ENCODE measurements around the gene SSBP3.

The SSBP3 gene

DNA sequence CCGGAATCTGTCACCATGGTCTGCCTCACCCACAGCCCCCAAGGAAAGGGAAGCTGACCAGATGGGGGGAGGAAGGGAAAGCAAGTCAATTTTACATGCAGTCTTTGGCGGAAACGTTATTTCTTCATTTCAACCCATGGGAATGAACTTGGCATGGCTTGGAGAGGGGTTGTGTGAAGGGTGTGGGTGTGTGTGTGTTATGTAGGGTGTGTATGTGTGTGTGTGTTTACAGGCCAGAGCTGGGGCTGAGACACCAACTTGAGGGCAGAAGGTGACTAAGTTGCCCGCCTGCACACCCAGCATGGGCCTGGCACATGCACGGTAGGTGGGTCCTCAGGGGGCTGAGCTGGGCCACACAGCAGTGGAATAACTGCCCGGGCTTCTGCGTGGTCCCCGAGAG, 141.1 kb downstream of the SSBP3 start:
- no peak for DNase-seq (ENCODE audit: low read depth, low spot score)
- no peak overlapping the region for H3K4me3 ChIP-seq (ENCODE audit: low read length)

- H3K4me3 ChIP-seq (ENCODE audit: low read length), result no peak overlapping the region
- DNase-seq (ENCODE audit: low read depth, low spot score), result no peak
These were observed 142.5 kb downstream of the SSBP3 start for GRCh38 chr1:54263601-54264226.

- no peak for DNase-seq (ENCODE audit: low read depth, low spot score)
- no peak overlapping the region for H3K4me3 ChIP-seq (ENCODE audit: low read length)
These were observed 143.9 kb downstream of the SSBP3 start for GRCh38 chr1:54262244-54262643.

DNA sequence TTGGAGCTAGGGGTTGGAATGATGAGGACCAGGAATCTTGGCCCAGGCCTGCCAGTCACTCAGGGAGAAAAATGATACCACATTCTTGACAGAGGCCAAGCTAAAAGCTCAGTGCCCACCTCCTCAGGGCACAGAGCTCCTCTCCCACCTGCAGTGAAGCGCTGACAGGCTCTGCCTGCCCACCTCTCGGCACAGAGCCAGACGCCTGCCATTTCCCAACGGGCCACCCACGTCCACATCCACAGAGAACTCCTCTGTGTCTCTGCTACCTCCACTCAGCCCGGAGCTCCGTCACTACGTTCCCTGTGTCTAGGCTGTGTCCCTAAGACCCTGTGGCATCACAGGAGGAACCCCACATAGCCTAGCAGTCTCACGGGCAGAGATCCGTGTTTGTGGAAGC, 145.4 kb downstream of the SSBP3 start:
- H3K4me3 ChIP-seq (ENCODE audit: low read length), result no peak overlapping the region
- DNase-seq (ENCODE audit: low read depth, low spot score), result no peak

- DNase-seq (ENCODE audit: low read depth, low spot score), result no peak
- no peak overlapping the region for H3K4me3 ChIP-seq (ENCODE audit: low read length)
These were observed 146.6 kb downstream of the SSBP3 start for GRCh38 chr1:54259546-54260140.

GRCh38 chr1:54257876-54258275, 148.3 kb downstream of the SSBP3 start:
- no peak overlapping the region for H3K4me3 ChIP-seq (ENCODE audit: low read length)
- DNase-seq (ENCODE audit: low read depth, low spot score), result no peak

GRCh38 chr1:54257346-54257620, 148.9 kb downstream of the SSBP3 start:
- DNase-seq (ENCODE audit: low read depth, low spot score), result no peak

GRCh38 chr1:54256522-54257345, 149.5 kb downstream of the SSBP3 start:
- H3K4me3 ChIP-seq (ENCODE audit: low read length), result no peak overlapping the region
- DNase-seq (ENCODE audit: low read depth, low spot score), result no peak

More at GRCh38 chr1:54257346-54257620, 148.9 kb downstream of the SSBP3 start:
- no peak overlapping the region for H3K4me3 ChIP-seq (ENCODE audit: low read length)

GRCh38 chr1:54255026-54255702, 151.0 kb downstream of the SSBP3 start:
- DNase-seq (ENCODE audit: low read depth, low spot score), result no peak
- no peak overlapping the region for H3K4me3 ChIP-seq (ENCODE audit: low read length)

DNA sequence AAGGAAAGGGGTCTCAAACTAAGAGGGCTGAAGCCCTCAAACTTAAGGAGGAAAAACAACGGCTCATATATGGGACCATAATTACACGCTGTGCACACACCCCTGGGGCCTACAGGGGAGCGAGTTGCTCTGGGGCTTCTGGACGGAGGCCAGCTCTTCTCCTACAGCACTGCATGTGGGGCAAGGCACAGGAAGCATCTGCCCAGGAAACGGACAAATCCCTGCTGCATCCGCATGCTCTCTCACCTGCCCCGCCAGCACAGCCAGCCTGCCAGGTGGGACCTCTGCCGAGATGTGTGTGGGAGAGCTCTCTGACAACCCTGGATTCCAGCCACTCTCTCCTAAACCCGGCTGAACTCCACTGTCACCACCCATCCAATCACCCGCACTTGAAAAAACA, 152.1 kb downstream of the SSBP3 start:
- H3K4me3 ChIP-seq (ENCODE audit: low read length), result no peak overlapping the region
- no peak for DNase-seq (ENCODE audit: low read depth, low spot score)

DNA sequence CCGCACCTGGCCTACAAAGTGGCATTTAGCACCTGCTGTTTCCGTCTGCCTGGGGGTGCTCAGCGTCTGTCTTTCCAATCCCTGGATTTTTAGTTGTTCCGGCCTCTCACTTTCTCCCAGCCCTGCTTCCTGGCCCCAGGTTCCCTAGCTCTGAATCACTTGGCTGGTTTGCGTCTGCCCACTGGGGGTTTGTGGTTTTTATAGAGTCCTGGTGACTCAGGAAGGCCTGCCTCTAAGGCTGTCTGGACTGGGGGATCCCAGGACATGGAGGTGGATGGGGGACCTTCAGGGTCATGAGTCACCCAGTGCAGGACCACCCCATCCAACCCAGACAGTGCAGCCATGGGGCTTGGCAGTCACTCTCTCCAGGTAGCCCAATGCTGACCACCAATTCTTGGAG, 152.7 kb downstream of the SSBP3 start:
- no peak for DNase-seq (ENCODE audit: low read depth, low spot score)
- H3K4me3 ChIP-seq (ENCODE audit: low read length), result no peak overlapping the region

DNA sequence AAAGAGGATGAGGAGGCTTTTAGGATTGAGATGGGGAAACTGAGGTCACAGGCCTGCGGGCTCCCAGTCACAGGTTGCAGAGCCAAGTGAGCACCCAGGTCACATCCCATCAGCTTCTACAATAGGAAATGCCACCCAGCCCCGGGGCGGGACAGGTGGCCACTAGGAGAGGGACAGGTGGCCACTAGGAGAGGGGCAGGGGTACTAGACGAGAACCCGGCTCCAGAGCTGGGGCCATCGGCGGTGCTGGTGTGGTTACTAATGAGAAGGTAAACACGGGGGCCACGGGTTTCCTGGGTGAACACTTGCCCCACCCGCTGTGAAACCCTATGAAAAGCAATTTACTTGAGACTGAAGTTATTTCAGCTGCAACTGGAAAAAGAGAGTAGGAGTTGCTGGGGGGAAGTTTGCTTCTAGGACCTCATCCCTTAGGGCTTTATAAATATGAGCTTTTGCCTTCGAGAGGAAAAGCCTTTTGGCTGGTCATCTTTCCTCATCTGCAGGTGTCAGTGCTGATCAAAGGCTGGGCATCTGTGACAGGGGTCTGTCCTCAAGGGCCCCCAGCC, 153.7 kb downstream of the SSBP3 start:
- no peak for DNase-seq (ENCODE audit: low read depth, low spot score)
- H3K4me3 ChIP-seq (ENCODE audit: low read length), result no peak overlapping the region

GRCh38 chr1:54250670-54251069, 155.5 kb downstream of the SSBP3 start:
- no peak for DNase-seq (ENCODE audit: low read depth, low spot score)
- H3K4me3 ChIP-seq (ENCODE audit: low read length), result no peak overlapping the region

DNA sequence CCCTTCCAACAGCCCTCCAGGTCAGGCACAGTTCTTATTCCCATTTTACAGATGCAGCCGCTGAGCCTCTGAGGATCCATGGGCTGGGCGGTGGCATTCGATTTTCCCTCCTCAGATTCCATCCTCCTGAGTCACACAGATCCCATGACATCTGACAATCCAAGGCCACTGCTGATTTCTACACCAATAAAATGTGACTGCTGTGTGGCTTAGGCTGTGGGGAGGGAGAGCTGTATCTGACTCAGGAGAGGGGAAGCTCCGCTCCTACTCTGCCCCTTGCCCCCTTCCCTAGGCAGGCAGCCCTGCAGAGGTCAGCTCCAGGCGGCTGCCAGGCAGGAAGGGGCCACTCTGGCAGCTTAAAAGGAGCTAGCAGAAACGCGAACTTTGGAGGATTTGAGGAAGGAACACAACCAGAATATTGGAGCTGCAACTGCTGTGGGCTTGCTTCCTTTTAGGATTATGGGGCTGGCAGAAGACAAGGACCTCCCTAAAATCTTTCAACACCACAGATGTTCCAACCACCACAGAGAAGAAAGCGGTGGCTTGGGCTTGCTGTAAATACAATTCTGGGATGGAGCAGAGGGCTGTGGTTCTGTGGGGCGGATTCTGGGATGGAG, 156.3 kb downstream of the SSBP3 start:
- no peak for DNase-seq (ENCODE audit: low read depth, low spot score)
- no peak overlapping the region for H3K4me3 ChIP-seq (ENCODE audit: low read length)

DNA sequence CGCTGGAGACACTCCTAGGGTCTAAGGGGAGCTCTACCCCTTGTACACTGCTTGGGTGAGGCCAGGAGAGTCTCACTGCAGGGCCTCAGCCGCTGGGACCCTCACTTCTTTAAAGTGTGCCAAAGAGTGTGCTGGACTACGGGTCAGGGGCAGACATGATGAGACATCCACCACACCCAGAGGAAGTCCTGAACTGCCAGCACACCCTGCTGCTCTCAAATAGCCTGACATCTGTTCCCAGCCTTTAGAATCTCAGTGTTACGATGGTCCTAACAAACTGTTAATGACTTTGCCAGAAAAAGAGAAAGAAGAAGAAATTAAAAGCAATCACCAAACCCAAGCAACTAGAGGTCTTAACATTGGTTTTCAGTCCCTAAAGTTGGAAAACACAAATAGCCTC, 157.2 kb downstream of the SSBP3 start:
- no peak overlapping the region for H3K4me3 ChIP-seq (ENCODE audit: low read length)
- DNase-seq (ENCODE audit: low read depth, low spot score), result no peak

GRCh38 chr1:54247863-54248515, 158.2 kb downstream of the SSBP3 start:
- H3K4me3 ChIP-seq (ENCODE audit: low read length), result no peak overlapping the region
- DNase-seq (ENCODE audit: low read depth, low spot score), result no peak

DNA sequence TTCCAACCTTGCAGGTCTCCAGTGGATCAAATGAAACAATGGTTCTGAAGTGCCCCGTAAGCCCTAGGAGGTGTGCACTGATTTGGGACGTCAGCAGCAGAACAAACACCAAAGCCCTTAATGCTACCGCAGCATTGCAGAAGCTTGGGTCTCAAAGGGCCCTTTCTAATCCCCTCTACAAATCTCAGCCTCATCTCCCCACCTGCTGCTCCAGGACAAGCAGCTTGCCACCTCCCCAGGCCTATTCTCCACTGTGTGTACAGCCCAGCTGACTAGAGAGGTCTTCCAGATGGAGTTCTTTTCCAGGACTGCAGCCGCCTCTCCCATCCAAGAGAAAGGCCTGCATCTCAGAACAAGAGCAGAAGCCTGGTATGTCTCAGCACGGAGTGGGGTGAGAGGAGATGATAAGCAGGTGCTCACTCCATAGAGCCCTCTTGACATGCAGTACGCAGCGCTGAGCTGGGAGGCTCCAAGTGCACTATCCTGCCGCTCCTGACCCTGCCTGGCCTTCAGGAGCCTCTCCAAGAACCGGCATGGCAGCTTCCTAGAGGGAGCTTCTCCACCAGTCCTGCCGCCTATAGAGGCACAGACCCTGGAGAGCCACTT, 160.0 kb downstream of the SSBP3 start:
- H3K4me3 ChIP-seq (ENCODE audit: low read length), result no peak overlapping the region
- no peak for DNase-seq (ENCODE audit: low read depth, low spot score)

DNA sequence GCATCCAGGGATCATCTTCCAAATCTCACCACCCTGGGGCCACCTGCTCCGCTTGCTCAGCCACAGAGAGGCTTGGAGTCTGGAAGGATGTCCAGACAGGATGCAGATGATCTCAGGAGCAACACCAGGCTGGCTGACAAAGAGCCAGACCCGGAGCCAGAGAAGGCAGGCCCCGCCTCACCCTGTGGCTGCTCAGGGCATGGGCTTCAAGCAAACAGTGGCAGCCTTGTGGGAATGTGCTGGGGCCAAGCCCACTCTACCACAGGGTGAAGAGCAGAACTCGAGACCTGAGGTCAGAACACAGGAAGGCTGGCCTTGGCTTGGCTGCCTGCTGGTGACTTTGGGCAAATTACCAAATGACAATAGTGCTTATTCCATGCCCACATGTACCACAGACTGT, 160.7 kb downstream of the SSBP3 start:
- H3K4me3 ChIP-seq (ENCODE audit: low read length), result no peak overlapping the region
- no peak for DNase-seq (ENCODE audit: low read depth, low spot score)

DNA sequence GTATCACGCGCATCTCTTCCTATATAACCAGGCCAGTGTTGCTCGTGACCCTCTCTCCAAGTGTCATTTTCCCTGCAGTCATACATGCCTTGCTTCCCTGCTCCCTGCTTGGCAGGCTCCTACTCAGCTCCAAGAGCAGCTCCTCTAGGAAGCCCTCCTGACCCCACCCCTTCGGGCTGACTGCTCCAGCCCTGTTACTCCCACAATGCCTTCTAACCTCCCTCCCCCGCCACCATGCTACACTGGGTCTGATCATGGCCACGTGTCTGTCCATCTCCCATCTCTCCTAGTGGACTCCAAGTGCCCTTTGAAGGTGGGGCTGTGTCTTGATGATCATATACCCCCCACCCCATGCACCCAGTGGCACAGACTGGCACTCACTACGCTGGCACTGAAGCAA, 161.5 kb downstream of the SSBP3 start:
- no peak overlapping the region for H3K4me3 ChIP-seq (ENCODE audit: low read length)
- DNase-seq (ENCODE audit: low read depth, low spot score), result no peak

Measured in Jurkat, Clone E6-1 (cell line).